DOHH2 (cell line): Measurements from ENCODE around the gene PLXND1.

ENCODE experiments used
- H3F3A ChIP-seq: fragments of 200-600 bp; sonication (generic), shearing (Covaris generic); 2 replicates; pipeline ENCODE4 v1.6.0; 2016; ENCODE audit warnings: antibody characterized with exemption, mild to moderate bottlenecking; ENCODE audit not compliant: control insufficient read depth, insufficient read depth
- H3K27ac ChIP-seq: fragments of 200-600 bp; sonication (generic); 2 replicates; pipeline ENCODE4 v1.5.1; 2014; ENCODE audit warnings: low read depth, mild to moderate bottlenecking, low read length, moderate library complexity
- H3K27me3 ChIP-seq: fragments of 200-600 bp; sonication (generic); 2 replicates; pipeline ENCODE4 v1.6.1; 2014; ENCODE audit warnings: mild to moderate bottlenecking, low read length, mixed read lengths; ENCODE audit not compliant: control insufficient read depth
- H3K36me3 ChIP-seq: fragments of 200-600 bp; sonication (generic); 2 replicates; pipeline ENCODE4 v1.6.1; 2014; ENCODE audit warnings: mild to moderate bottlenecking, low read length, moderate library complexity, mixed read lengths; ENCODE audit not compliant: control insufficient read depth
- H3K4me1 ChIP-seq: fragments of 200-600 bp; sonication (generic); 2 replicates; pipeline ENCODE4 v1.6.1; 2014; ENCODE audit warnings: mild to moderate bottlenecking, low read length, mixed read lengths; ENCODE audit not compliant: control insufficient read depth
- H3K4me2 ChIP-seq: fragments of 200-600 bp; sonication (generic); 2 replicates; pipeline ENCODE4 v1.6.0; 2014; ENCODE audit warnings: mild to moderate bottlenecking, low read length, moderate library complexity
- H3K4me3 ChIP-seq: fragments of 200-600 bp; sonication (generic); 2 replicates; pipeline ENCODE4 v1.5.1; 2014; ENCODE audit warnings: mild to moderate bottlenecking, low read length, mixed read lengths
- H3K79me2 ChIP-seq: fragments of 200-600 bp; sonication (generic); 2 replicates; pipeline ENCODE4 v1.6.1; 2014; ENCODE audit warnings: mild to moderate bottlenecking, low read length, mixed read lengths; ENCODE audit not compliant: control insufficient read depth
- H3K9me2 ChIP-seq: fragments of 200-600 bp; sonication (generic); replicated peaks from 2 replicates; pipeline ENCODE4 v1.6.1; 2014; ENCODE audit warnings: mild to moderate bottlenecking, low read length, mixed read lengths; ENCODE audit not compliant: control insufficient read depth
- H3K9me3 ChIP-seq: fragments of 200-600 bp; sonication (generic); 2 replicates; pipeline ENCODE4 v1.6.1; 2014; ENCODE audit warnings: antibody characterized with exemption, low read length, mixed read lengths; ENCODE audit not compliant: control insufficient read depth, insufficient read depth
- H4K20me1 ChIP-seq: fragments of 200-600 bp; sonication (generic); 2 replicates; pipeline ENCODE4 v1.6.0; 2014; ENCODE audit warnings: low read depth, mild to moderate bottlenecking, antibody characterized with exemption, low read length, moderate library complexity; ENCODE audit not compliant: control insufficient read depth, insufficient read depth
- EZH2phosphoT487 ChIP-seq: fragments of 200-600 bp; sonication (generic); IDR thresholded peaks from 2 replicates; pipeline ENCODE4 v1.6.1; 2017; ENCODE audit warnings: borderline replicate concordance, mild to moderate bottlenecking, antibody characterized with exemption, low read length, moderate library complexity, mixed read lengths
- TF ChIP-seq, protein P1 (sequence below): fragments of 200-600 bp; sonication (generic); IDR thresholded peaks from one replicate; pipeline ENCODE4 v1.5.1; 2014; ENCODE audit warnings: antibody characterized with exemption, mild to moderate bottlenecking, low read depth, low read length; ENCODE audit not compliant: poor library complexity, severe bottlenecking

The PLXND1 gene

DNA sequence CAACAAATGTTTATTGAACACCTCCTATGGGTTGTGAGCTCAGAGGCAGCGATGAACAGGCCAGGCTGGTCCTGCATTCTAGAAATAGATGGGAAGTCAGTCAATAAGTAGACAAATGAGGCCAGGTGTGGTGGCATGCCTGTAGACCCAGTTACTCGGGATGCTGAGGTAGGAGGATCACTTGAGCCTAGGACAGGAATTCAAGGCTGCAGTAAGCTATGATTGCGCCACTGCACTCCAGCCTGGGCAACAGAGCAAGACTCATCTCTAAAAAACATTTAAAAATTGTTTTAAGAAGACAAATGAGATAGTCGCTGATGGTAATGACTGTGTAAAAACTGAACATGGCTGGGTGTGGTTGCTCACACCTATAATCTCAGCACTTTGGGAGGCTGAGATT is 82.4 kb downstream of the PLXND1 start:
- TF ChIP-seq, protein P1, sequence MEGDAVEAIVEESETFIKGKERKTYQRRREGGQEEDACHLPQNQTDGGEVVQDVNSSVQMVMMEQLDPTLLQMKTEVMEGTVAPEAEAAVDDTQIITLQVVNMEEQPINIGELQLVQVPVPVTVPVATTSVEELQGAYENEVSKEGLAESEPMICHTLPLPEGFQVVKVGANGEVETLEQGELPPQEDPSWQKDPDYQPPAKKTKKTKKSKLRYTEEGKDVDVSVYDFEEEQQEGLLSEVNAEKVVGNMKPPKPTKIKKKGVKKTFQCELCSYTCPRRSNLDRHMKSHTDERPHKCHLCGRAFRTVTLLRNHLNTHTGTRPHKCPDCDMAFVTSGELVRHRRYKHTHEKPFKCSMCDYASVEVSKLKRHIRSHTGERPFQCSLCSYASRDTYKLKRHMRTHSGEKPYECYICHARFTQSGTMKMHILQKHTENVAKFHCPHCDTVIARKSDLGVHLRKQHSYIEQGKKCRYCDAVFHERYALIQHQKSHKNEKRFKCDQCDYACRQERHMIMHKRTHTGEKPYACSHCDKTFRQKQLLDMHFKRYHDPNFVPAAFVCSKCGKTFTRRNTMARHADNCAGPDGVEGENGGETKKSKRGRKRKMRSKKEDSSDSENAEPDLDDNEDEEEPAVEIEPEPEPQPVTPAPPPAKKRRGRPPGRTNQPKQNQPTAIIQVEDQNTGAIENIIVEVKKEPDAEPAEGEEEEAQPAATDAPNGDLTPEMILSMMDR, result no peak
- TF ChIP-seq EZH2phosphoT487, result no peak
- no peaks in the 10 kb centered on the region for H3K36me3 ChIP-seq
- no peaks in the 10 kb centered on the region for H3K27me3 ChIP-seq
- no peak overlapping the region for H3K4me3 ChIP-seq
- H3K27ac ChIP-seq, result no peak overlapping the region
- H3F3A ChIP-seq, result no peaks in the 10 kb centered on the region
- no peaks in the 10 kb centered on the region for H3K79me2 ChIP-seq
- no peaks in the 10 kb centered on the region for H4K20me1 ChIP-seq
- H3K9me2 ChIP-seq, result no peaks in the 10 kb centered on the region
- H3K4me1 ChIP-seq, result peaks cover 13% of the 10 kb centered on the region
- no peak overlapping the region for H3K4me2 ChIP-seq
- H3K9me3 ChIP-seq, result no peaks in the 10 kb centered on the region

DNA sequence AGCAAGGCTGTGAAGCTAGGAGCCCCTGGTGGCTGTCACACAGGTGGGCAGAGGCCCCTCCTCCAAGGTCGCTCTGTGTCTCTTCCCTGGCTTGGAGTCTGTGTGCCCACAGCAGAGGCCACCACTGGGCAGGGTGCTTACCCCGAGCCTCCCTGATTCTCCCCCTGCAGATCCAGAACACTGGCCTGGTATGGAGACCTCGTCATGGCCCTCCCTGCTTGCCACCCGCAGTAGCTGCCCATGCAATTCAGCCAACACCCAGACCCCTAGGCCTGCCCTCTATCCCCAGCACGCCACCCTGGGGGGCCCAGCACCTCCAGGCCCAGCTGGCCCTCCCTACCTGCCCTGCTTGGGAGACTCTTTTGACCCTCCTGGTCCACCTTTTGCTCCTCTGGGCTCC is 83.5 kb downstream of the PLXND1 start:
- no peak overlapping the region for H3K27ac ChIP-seq
- H3K9me3 ChIP-seq, result no peaks in the 10 kb centered on the region
- no peak for TF ChIP-seq EZH2phosphoT487
- TF ChIP-seq, protein P1, result no peak
- H3K27me3 ChIP-seq, result no peaks in the 10 kb centered on the region
- no peaks in the 10 kb centered on the region for H3K36me3 ChIP-seq
- peaks cover 13% of the 10 kb centered on the region for H3K4me1 ChIP-seq
- H3K79me2 ChIP-seq, result no peaks in the 10 kb centered on the region
- no peak overlapping the region for H3K4me2 ChIP-seq
- H3F3A ChIP-seq, result no peaks in the 10 kb centered on the region
- H3K4me3 ChIP-seq, result no peak overlapping the region
- no peaks in the 10 kb centered on the region for H4K20me1 ChIP-seq
- no peaks in the 10 kb centered on the region for H3K9me2 ChIP-seq

DNA sequence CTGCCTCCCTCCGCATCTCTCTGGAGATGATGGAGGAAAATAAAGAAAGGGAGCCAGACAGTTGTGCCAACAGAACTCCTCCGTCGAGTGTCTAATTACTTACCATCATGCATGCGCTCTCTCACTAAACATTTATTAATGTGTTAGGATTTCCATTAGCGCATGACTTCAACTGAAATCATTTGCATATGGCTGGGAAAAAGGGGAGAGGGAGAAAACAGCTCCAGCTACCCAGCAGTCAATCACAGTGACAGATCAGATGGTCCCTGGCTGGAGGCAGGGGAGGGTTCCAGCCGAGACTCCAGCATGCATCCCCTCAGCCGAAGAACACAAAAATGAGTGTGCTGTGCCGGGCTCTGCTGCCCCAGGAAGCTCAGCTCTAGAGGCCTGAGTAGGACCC is 84.9 kb downstream of the PLXND1 start:
- H3F3A ChIP-seq, result no peaks in the 10 kb centered on the region
- H3K4me2 ChIP-seq, result no peak overlapping the region
- no peaks in the 10 kb centered on the region for H3K9me3 ChIP-seq
- peaks cover 13% of the 10 kb centered on the region for H3K4me1 ChIP-seq
- H4K20me1 ChIP-seq, result no peaks in the 10 kb centered on the region
- no peaks in the 10 kb centered on the region for H3K36me3 ChIP-seq
- no peaks in the 10 kb centered on the region for H3K9me2 ChIP-seq
- H3K27ac ChIP-seq, result no peak overlapping the region
- no peak overlapping the region for H3K4me3 ChIP-seq
- H3K27me3 ChIP-seq, result no peaks in the 10 kb centered on the region
- H3K79me2 ChIP-seq, result no peaks in the 10 kb centered on the region
- no peak for TF ChIP-seq EZH2phosphoT487
- TF ChIP-seq, protein P1, result no peak

DNA sequence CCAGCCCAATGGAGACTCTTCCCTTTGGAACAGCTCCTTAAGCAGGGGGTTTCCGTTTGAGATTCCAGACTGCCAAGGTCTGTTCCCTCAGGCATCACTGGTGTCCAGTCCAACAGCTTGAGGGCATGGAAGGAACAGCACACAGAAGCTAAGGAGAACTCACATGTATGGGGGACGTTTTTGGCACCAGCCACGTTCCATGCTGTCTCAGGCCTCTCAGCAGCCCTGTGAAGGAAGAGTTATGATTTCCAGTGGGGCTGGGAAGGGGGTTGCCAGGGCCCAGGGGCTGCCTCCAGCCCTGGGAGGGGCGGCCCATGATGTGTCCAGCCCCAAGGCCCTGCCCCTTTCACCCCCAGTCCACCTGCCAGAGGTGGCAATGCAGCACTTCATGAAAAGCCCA is 85.5 kb downstream of the PLXND1 start:
- TF ChIP-seq, protein P1, result no peak
- TF ChIP-seq EZH2phosphoT487, result no peak
- H3K9me2 ChIP-seq, result no peaks in the 10 kb centered on the region

More for the DNA sequence above, 85.5 kb downstream of the PLXND1 start:
- H3K4me3 ChIP-seq, result no peak overlapping the region
- H3F3A ChIP-seq, result no peaks in the 10 kb centered on the region
- no peaks in the 10 kb centered on the region for H3K36me3 ChIP-seq
- H3K9me3 ChIP-seq, result no peaks in the 10 kb centered on the region
- no peaks in the 10 kb centered on the region for H3K27me3 ChIP-seq
- H3K27ac ChIP-seq, result no peak overlapping the region
- H3K4me1 ChIP-seq, result peaks cover 6% of the 10 kb centered on the region
- no peaks in the 10 kb centered on the region for H4K20me1 ChIP-seq
- no peak overlapping the region for H3K4me2 ChIP-seq
- no peaks in the 10 kb centered on the region for H3K79me2 ChIP-seq
